ENCODE measurements around the gene C17orf78. TPM values are rescaled to one million over a fixed set of nuclear protein-coding genes. Genes with fewer than 3 reads are reported as not detected.

C17orf78 gene
- total RNA-seq, 1 donor from 2014 or later, result not detected

- Mint-ChIP-seq H3K27ac (ENCODE audit: unreplicated experiment) (no peak overlapping the region), H3K9me3 (ENCODE audit: unreplicated experiment) (no peaks in the 10 kb centered on the region), H3K4me1 (ENCODE audit: low read depth, unreplicated experiment) (peaks cover 12% of the 10 kb centered on the region), H3K27me3 (ENCODE audit: low read depth, unreplicated experiment) (no peaks in the 10 kb centered on the region), H3K36me3 (ENCODE audit: low read depth, unreplicated experiment) (no peaks in the 10 kb centered on the region), H3K4me3 (ENCODE audit: unreplicated experiment) (no peak overlapping the region)
- Histone ChIP-seq H3K9me3 (ENCODE audit: insufficient read depth, low read depth, low read length) (no peaks in the 10 kb centered on the region), H3K27me3 (ENCODE audit: insufficient read depth, low read length) (no peaks in the 10 kb centered on the region), H3K4me2 (ENCODE audit: low read length) (no peak overlapping the region), H3K27ac (ENCODE audit: low read depth, low read length) (no peak overlapping the region), H3K79me2 (ENCODE audit: insufficient read depth, low read length) (no peaks in the 10 kb centered on the region), H4K20me1 (ENCODE audit: insufficient read depth, low read length) (peaks cover under 1% of the 10 kb centered on the region), H2AFZ (ENCODE audit: low read depth, low read length) (no peak overlapping the region), H3K36me3 (ENCODE audit: insufficient read depth, low read length) (no peaks in the 10 kb centered on the region), H3K4me3 (ENCODE audit: insufficient read depth, low read depth, low read length) (no peak overlapping the region), H3K9ac (ENCODE audit: low read length) (no peak overlapping the region), H3K4me1 (ENCODE audit: insufficient read depth, low read length) (peaks cover 12% of the 10 kb centered on the region)
- FAIRE-seq, result no peak
- no peak for TF ChIP-seq EZH2 (IDR thresholded peaks at IDR 0.05; ENCODE audit: insufficient read depth, low read length)
- TF ChIP-seq CTCF (IDR thresholded peaks at IDR 0.05; ENCODE audit: insufficient read depth, low read depth, low read length), result no peak
- DNase-seq (ENCODE audit: low read depth), result no peak
These were observed 10.7 kb downstream of the C17orf78 start for GRCh38 chr17:37386462-37386861.

GRCh38 chr17:37388266-37388665, 12.5 kb downstream of the C17orf78 start:
- H4K20me1 ChIP-seq (ENCODE audit: insufficient read depth, low read length), result peaks cover 3% of the 10 kb centered on the region
- H3K4me1 ChIP-seq (ENCODE audit: insufficient read depth, low read length), result peaks cover 24% of the 10 kb centered on the region
- H3K9me3 ChIP-seq (ENCODE audit: insufficient read depth, low read depth, low read length), result no peaks in the 10 kb centered on the region
- H3K4me3 ChIP-seq (ENCODE audit: insufficient read depth, low read depth, low read length), result no peak overlapping the region
- H3K9ac ChIP-seq (ENCODE audit: low read length), result peak overlapping the region; percentile 18
- no peak overlapping the region for H3K4me2 ChIP-seq (ENCODE audit: low read length)
- FAIRE-seq (no peak), DNase-seq (ENCODE audit: low read depth) (peak; percentile 65)
- H3K27me3 ChIP-seq (ENCODE audit: insufficient read depth, low read length), result no peaks in the 10 kb centered on the region
- no peak overlapping the region for H3K27ac ChIP-seq (ENCODE audit: low read depth, low read length)
- H3K36me3 ChIP-seq (ENCODE audit: insufficient read depth, low read length), result no peaks in the 10 kb centered on the region
- Mint-ChIP-seq H3K4me1 (ENCODE audit: low read depth, unreplicated experiment) (peaks cover 22% of the 10 kb centered on the region), H3K36me3 (ENCODE audit: low read depth, unreplicated experiment) (no peaks in the 10 kb centered on the region), H3K9me3 (ENCODE audit: unreplicated experiment) (no peaks in the 10 kb centered on the region), H3K27ac (ENCODE audit: unreplicated experiment) (no peak overlapping the region), H3K27me3 (ENCODE audit: low read depth, unreplicated experiment) (no peaks in the 10 kb centered on the region), H3K4me3 (ENCODE audit: unreplicated experiment) (no peak overlapping the region)
- no peaks in the 10 kb centered on the region for H3K79me2 ChIP-seq (ENCODE audit: insufficient read depth, low read length)
- no peak for TF ChIP-seq CTCF (IDR thresholded peaks at IDR 0.05; ENCODE audit: insufficient read depth, low read depth, low read length)
- TF ChIP-seq EZH2 (IDR thresholded peaks at IDR 0.05; ENCODE audit: insufficient read depth, low read length), result no peak
- H2AFZ ChIP-seq (ENCODE audit: low read depth, low read length), result no peak overlapping the region

DNA sequence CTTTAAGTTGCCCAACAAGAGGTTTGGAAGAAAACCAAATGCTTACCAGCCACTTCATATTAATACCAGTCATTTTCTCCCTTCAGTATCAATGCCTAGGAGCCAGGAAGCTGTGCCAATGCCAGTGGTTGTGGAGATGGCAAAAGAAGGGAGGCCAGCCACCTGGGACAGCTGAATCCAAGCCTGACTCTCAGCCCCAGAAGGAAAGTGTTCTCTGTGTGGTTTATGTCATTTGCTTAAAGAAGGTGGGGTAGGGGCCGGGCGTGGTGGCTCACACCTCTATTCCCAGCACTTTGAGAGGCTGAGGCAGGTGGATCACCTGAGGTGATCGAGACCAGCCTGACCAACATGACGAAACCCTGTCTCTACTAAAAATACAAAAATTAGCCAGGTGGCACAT, 13.4 kb downstream of the C17orf78 start:
- Mint-ChIP-seq H3K4me3 (ENCODE audit: unreplicated experiment) (no peak overlapping the region), H3K36me3 (ENCODE audit: low read depth, unreplicated experiment) (no peaks in the 10 kb centered on the region), H3K27ac (ENCODE audit: unreplicated experiment) (no peak overlapping the region), H3K9me3 (ENCODE audit: unreplicated experiment) (no peaks in the 10 kb centered on the region), H3K4me1 (ENCODE audit: low read depth, unreplicated experiment) (peaks cover 22% of the 10 kb centered on the region), H3K27me3 (ENCODE audit: low read depth, unreplicated experiment) (no peaks in the 10 kb centered on the region)
- H3K4me3 ChIP-seq (ENCODE audit: insufficient read depth, low read depth, low read length), result no peak overlapping the region
- peaks cover 3% of the 10 kb centered on the region for H4K20me1 ChIP-seq (ENCODE audit: insufficient read depth, low read length)
- H3K36me3 ChIP-seq (ENCODE audit: insufficient read depth, low read length), result no peaks in the 10 kb centered on the region
- H3K4me2 ChIP-seq (ENCODE audit: low read length), result no peak overlapping the region
- H2AFZ ChIP-seq (ENCODE audit: low read depth, low read length), result no peak overlapping the region
- peaks cover 24% of the 10 kb centered on the region for H3K4me1 ChIP-seq (ENCODE audit: insufficient read depth, low read length)
- TF ChIP-seq EZH2 (IDR thresholded peaks at IDR 0.05; ENCODE audit: insufficient read depth, low read length) (no peak), CTCF (IDR thresholded peaks at IDR 0.05; ENCODE audit: insufficient read depth, low read depth, low read length) (no peak)
- no peaks in the 10 kb centered on the region for H3K9me3 ChIP-seq (ENCODE audit: insufficient read depth, low read depth, low read length)
- H3K27ac ChIP-seq (ENCODE audit: low read depth, low read length), result no peak overlapping the region
- no peak for DNase-seq (ENCODE audit: low read depth)
- H3K27me3 ChIP-seq (ENCODE audit: insufficient read depth, low read length), result no peaks in the 10 kb centered on the region
- FAIRE-seq, result no peak
- H3K9ac ChIP-seq (ENCODE audit: low read length), result no peak overlapping the region
- no peaks in the 10 kb centered on the region for H3K79me2 ChIP-seq (ENCODE audit: insufficient read depth, low read length)
